ENCODE results near the gene TECTA. TPM values are rescaled to one million over a fixed set of nuclear protein-coding genes. Genes with fewer than 3 reads are reported as not detected.

Gene TECTA
- total RNA-seq, 1 donor from 2014 or later: 0.75 TPM

GRCh38 chr11:121090145-121090721, 10.8 kb upstream of the TECTA start:
- peaks cover 14% of the 10 kb centered on the region for H3K36me3 Mint-ChIP-seq (ENCODE audit: low read depth)
- TF ChIP-seq CTCF (IDR thresholded peaks at IDR 0.05): no peak
- H3K4me1 Mint-ChIP-seq (ENCODE audit: low read depth): peaks cover 11% of the 10 kb centered on the region
- no peaks in the 10 kb centered on the region for H3K27me3 Mint-ChIP-seq (ENCODE audit: low read depth)
- no peak for DNase-seq (ENCODE audit: low spot score)
- H3K4me3 Mint-ChIP-seq (ENCODE audit: unreplicated experiment): no peak overlapping the region
- no peaks in the 10 kb centered on the region for H3K9me3 Mint-ChIP-seq (ENCODE audit: low read depth)
- no peak overlapping the region for H3K27ac Mint-ChIP-seq (ENCODE audit: unreplicated experiment)

GRCh38 chr11:121091492-121092152, 9.4 kb upstream of the TECTA start:
- Mint-ChIP-seq H3K4me1 (ENCODE audit: low read depth) (peaks cover 5% of the 10 kb centered on the region), H3K4me3 (ENCODE audit: unreplicated experiment) (no peak overlapping the region), H3K27me3 (ENCODE audit: low read depth) (no peaks in the 10 kb centered on the region), H3K9me3 (ENCODE audit: low read depth) (no peaks in the 10 kb centered on the region), H3K36me3 (ENCODE audit: low read depth) (peaks cover 9% of the 10 kb centered on the region), H3K27ac (ENCODE audit: unreplicated experiment) (no peak overlapping the region)
- no peak for DNase-seq (ENCODE audit: low spot score)
- TF ChIP-seq CTCF (IDR thresholded peaks at IDR 0.05): no peak

GRCh38 chr11:121095561-121095960, 5.5 kb upstream of the TECTA start:
- no peak for TF ChIP-seq CTCF (IDR thresholded peaks at IDR 0.05)

GRCh38 chr11:121099364-121099763, 1.7 kb upstream of the TECTA start:
- no peaks in the 10 kb centered on the region for H3K27me3 Mint-ChIP-seq (ENCODE audit: low read depth)
- no peak for TF ChIP-seq CTCF (IDR thresholded peaks at IDR 0.05)
- no peak for DNase-seq (ENCODE audit: low spot score)
- no peak overlapping the region for H3K27ac Mint-ChIP-seq (ENCODE audit: unreplicated experiment)
- peaks cover 8% of the 10 kb centered on the region for H3K4me1 Mint-ChIP-seq (ENCODE audit: low read depth)
- no peaks in the 10 kb centered on the region for H3K9me3 Mint-ChIP-seq (ENCODE audit: low read depth)
- H3K36me3 Mint-ChIP-seq (ENCODE audit: low read depth): no peaks in the 10 kb centered on the region
- no peak overlapping the region for H3K4me3 Mint-ChIP-seq (ENCODE audit: unreplicated experiment)

More at GRCh38 chr11:121095561-121095960, 5.5 kb upstream of the TECTA start:
- no peak for DNase-seq (ENCODE audit: low spot score)
- H3K4me3 Mint-ChIP-seq (ENCODE audit: unreplicated experiment): no peak overlapping the region
- H3K27ac Mint-ChIP-seq (ENCODE audit: unreplicated experiment): no peak overlapping the region
- no peaks in the 10 kb centered on the region for H3K9me3 Mint-ChIP-seq (ENCODE audit: low read depth)
- H3K4me1 Mint-ChIP-seq (ENCODE audit: low read depth): peaks cover 8% of the 10 kb centered on the region
- no peaks in the 10 kb centered on the region for H3K27me3 Mint-ChIP-seq (ENCODE audit: low read depth)
- H3K36me3 Mint-ChIP-seq (ENCODE audit: low read depth): no peaks in the 10 kb centered on the region

- DNase-seq (ENCODE audit: low spot score): no peak
- no peak for TF ChIP-seq CTCF (IDR thresholded peaks at IDR 0.05)
- H3K4me3 Mint-ChIP-seq (ENCODE audit: unreplicated experiment): no peak overlapping the region
- no peaks in the 10 kb centered on the region for H3K36me3 Mint-ChIP-seq (ENCODE audit: low read depth)
- H3K27me3 Mint-ChIP-seq (ENCODE audit: low read depth): no peaks in the 10 kb centered on the region
- H3K9me3 Mint-ChIP-seq (ENCODE audit: low read depth): no peaks in the 10 kb centered on the region
- H3K4me1 Mint-ChIP-seq (ENCODE audit: low read depth): peaks cover 8% of the 10 kb centered on the region
- no peak overlapping the region for H3K27ac Mint-ChIP-seq (ENCODE audit: unreplicated experiment)
Measured at GRCh38 chr11:121099885-121100284, 1.2 kb upstream of the TECTA start.

All from chondrocyte (in vitro differentiated cells).